Astrocyte of the cerebellum (primary cell): ENCODE measurements around the gene ASXL3.
A peak's percentile ranks its signal among the peaks of the same experiment; 100 is the strongest.

Experiments
- DNase-seq: peaks from one replicate; pipeline ENCODE4 v3.0.0-alpha.2; 2011; ENCODE audit warnings: low read depth
- H3K4me3 ChIP-seq: 2 replicates; pipeline ENCODE4 v1.5.1; 2011; ENCODE audit warnings: mild to moderate bottlenecking, low read depth, low read length, moderate library complexity
- in situ Hi-C: cut with HindIII; loops from 2 replicates; pipeline ENCODE4 v1.10.0; 2017; ENCODE audit warnings: low sequenced_read_pairs
- TF ChIP-seq, protein P1 (sequence below): IDR thresholded peaks from 2 replicates; pipeline ENCODE4 v1.5.1; 2012; ENCODE audit warnings: low read length, low read depth, moderate library complexity, mild to moderate bottlenecking; ENCODE audit errors: missing control alignments

Gene ASXL3

DNA sequence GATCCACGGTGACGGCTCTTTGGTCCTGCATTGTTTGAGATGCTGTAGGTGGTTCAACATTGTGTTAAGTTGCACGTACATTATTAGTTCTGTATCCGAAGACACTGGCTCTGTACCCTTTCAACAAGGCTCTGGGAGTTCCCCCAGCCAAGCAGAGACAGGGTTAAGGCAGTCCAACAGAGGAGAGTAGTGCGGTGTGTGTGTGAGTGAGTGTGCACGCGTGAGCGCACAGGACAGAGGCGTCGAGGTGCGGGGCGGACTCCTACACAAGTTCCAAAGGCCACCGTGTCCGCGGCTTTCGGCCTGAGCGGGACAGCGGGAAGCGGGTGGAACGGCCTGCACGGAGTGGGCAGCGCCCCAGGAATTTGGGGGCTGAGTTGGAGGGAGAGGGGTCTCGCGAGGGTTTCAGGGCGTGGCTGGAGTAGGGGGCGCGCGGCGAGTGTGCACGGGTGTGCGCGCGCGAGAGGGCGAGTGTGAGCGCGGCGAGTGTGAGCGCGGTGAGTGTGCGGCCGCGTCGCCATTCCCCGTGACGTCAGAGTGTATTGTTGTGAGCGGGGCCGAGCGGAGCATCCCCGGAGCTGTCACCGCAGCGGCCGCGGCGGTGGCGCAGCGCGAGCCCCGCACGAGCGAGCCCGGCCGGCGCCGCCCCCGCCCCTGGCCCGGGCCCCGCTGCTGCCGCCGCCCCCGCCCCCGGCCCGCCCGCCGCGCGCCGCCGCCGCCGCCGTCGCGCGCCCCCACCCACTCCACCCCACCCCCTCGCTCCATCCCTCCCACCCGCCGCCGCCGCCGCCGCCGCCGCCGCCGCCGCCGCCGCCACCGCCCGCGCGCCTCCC lies at the start of gene ASXL3:
Gene ASXL3 (plus strand): TSS at position 535 of the 833 bp plus-strand sequence. CDS start 413 bp downstream, outside the sequence.
- peak within 1 kb of the TSS; percentile 76 for H3K4me3 ChIP-seq
- in situ Hi-C loops, result no loop called here
- no peak for DNase-seq
- TF ChIP-seq, protein P1, sequence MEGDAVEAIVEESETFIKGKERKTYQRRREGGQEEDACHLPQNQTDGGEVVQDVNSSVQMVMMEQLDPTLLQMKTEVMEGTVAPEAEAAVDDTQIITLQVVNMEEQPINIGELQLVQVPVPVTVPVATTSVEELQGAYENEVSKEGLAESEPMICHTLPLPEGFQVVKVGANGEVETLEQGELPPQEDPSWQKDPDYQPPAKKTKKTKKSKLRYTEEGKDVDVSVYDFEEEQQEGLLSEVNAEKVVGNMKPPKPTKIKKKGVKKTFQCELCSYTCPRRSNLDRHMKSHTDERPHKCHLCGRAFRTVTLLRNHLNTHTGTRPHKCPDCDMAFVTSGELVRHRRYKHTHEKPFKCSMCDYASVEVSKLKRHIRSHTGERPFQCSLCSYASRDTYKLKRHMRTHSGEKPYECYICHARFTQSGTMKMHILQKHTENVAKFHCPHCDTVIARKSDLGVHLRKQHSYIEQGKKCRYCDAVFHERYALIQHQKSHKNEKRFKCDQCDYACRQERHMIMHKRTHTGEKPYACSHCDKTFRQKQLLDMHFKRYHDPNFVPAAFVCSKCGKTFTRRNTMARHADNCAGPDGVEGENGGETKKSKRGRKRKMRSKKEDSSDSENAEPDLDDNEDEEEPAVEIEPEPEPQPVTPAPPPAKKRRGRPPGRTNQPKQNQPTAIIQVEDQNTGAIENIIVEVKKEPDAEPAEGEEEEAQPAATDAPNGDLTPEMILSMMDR, result no peak

DNA sequence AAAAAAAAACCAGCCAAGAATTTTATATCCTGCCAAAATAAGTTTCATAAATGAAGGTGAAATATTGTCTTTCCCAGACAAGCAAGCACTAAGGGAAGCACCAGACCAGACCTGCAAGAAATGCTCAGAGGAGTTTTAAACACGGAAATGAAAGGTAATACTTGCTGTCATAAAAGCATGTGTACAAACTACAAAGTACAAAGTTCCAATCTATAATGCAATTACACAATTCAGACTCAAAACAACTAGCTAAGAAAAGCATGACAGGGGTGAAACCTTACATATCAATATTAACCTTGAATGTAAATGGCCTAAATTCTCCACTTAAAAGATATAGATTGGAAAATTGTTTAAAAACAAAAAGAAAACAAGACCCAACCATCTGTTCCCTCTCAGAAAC lies 45.0 kb upstream of the ASXL3 start:
- no peak overlapping the region for H3K4me3 ChIP-seq
- no peak for DNase-seq
- TF ChIP-seq, protein P1, result no peak
- in situ Hi-C loops, result no loop called here

DNA sequence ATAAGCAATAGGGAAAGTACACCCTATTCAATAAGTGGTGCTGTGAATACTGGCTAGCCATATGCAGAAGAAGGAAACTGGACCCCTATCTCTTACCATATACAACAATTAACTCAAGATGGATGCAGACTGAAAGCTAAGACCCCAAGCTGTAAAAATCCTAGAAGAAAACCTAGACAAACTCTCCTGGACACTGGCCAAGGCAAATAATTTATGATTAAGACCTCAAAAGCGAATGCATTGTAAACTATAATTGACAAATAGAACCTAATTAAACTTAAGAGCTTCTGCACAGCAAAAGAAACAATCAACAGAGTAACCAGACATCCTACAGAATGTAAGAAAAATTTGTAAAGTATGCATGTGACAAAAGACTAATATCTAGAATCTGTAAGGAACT lies 41.1 kb upstream of the ASXL3 start:
- no peak for DNase-seq
- in situ Hi-C loops, result no loop called here
- H3K4me3 ChIP-seq, result no peak overlapping the region
- TF ChIP-seq, protein P1, result no peak

DNA sequence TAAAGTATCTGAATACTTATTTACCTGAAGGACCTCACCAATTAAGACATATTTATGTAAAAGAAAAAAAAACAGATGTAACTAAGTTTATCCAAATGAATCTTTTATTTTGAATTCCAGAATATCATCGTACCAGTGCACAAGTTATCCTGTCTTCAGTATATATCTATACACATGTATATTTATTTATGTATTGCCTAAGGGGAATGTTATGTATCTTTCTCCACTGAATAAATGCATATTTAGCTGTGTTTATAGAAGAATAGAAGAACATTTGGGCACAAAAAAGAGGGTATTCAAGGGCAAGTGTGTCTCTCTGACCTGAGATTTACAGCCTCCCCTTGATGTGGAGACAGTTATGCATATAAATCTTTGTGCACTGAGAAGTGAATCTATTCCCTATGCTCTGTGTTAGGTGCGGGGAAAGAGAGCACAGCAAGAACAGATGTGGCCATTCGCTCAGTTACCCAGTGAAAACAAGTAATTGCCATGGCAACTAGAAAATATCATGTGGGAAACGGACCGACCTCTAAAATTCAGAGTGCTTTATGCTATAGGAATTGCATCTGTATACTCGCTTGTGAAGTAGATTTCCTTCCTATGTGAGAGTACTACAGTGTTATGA lies 39.5 kb upstream of the ASXL3 start:
- in situ Hi-C loops, result no loop called here
- DNase-seq, result no peak
- H3K4me3 ChIP-seq, result no peak overlapping the region
- TF ChIP-seq, protein P1, result no peak

DNA sequence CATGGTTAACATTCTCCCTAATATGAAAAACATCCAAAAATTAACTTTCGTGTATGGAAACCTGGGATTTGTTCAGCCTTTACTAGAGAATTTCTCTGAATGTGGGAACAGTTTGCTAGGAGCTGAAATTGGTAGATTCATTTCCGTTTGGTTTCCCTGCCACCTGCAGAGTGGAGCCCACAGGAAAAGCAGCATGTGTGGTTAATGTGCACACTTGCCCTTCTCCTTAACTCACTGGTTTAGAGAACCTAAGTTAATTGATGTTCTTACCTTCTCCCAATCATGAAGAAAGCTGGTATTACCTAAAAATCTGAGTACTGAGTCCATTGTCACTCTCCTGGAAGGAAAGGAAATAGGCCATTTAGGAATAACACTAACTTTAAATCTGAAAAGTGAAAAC lies 37.6 kb upstream of the ASXL3 start:
- in situ Hi-C loops, result no loop called here
- no peak for DNase-seq
- TF ChIP-seq, protein P1, result no peak
- no peak overlapping the region for H3K4me3 ChIP-seq

DNA sequence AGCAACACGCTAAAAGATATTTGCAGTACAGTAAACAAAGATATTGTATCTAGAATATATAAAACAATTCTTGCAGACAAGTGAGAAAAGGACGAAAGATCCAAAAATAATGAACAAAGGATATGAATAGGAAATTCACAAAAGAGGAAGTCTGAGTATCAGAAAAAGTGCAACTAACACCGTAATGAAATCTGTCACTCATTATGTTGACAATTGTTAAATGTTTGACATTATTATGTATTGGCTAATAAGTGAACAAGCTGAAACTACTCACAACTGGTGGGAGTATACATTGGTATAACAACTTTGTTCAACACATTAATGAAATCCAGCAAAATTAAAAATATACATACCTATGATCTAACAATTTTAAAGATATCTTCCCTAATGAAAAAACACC lies 36.7 kb upstream of the ASXL3 start:
- no peak for DNase-seq
- H3K4me3 ChIP-seq, result no peak overlapping the region
- in situ Hi-C loops, result no loop called here
- TF ChIP-seq, protein P1, result no peak
